ENCODE measurements around the gene ADAMTS20.
"Not testable (repeated sequence)": the region's sequence is repeated elsewhere in the genome, so short reads cannot be mapped to it uniquely, and the experiment has no call there.

The ADAMTS20 gene

GRCh38 chr12:43362910-43363694, 188.9 kb downstream of the ADAMTS20 start:
- no peak for DNase-seq (ENCODE audit: low read depth, low spot score)

DNA sequence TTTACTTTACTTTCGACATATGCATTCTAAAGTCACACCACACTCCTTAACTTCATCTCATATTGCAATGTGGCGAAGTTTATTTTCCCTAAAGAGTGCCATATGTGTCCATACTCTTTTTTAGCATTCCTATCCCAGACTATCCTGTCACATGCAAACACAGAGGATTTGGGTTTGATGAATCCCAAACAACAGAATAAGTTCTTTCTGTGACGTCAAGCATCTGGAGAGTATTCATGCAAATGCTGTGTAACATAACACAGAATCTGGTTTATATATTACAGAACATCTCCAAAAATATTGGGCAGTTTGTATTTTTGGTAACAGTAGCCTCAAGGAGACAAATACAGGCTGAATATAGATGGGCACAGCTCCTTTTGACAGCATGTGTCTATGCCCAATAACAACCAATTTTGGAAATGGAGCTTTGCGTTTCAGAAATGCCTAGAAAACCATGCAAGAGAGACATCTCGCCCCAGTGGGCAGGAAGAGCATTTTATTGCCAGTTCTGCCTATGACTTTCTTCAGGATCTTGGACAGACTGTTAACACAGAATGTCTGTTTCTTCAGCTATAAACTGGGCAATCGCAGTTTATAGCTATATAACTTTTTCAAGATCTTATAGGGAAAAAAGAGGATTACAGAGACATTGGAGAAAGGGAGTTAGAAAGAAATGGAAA, 190.8 kb downstream of the ADAMTS20 start:
- DNase-seq (ENCODE audit: low read depth, low spot score): no peak

- not testable (repeated sequence) for DNase-seq (ENCODE audit: low read depth, low spot score)
Measured at GRCh38 chr12:43360001-43360400, 192.0 kb downstream of the ADAMTS20 start.

GRCh38 chr12:43357141-43357540, 194.9 kb downstream of the ADAMTS20 start:
- DNase-seq (ENCODE audit: low read depth, low spot score): no peak

GRCh38 chr12:43352001-43352400, 200.0 kb downstream of the ADAMTS20 start:
- no peak for DNase-seq (ENCODE audit: low read depth, low spot score)

- no peak for DNase-seq (ENCODE audit: low read depth, low spot score)
Measured at GRCh38 chr12:43349863-43350262, 202.1 kb downstream of the ADAMTS20 start.

GRCh38 chr12:43348221-43348620, 203.8 kb downstream of the ADAMTS20 start:
- DNase-seq (ENCODE audit: low read depth, low spot score): no peak

DNA sequence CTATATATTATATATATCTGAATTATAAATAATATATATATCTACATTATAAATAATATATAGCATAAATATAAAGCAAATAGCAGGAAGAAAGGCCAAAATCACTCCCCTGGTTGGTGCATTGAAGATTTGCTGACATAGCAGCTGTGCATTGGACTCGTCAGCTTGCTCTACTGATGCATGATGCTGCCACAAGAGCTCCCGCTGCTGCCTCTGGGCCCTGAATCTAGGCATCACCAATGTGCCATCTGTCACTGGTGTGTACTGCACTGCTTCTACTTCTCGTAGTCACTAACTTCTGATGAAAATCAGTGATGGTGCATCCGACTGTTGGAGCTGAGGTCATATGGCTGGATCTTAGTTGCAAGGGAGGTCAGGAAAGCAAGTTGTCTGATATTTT, 205.0 kb downstream of the ADAMTS20 start:
- DNase-seq (ENCODE audit: low read depth, low spot score): no peak

- DNase-seq (ENCODE audit: low read depth, low spot score): no peak
Measured at GRCh38 chr12:43345023-43345422, 207.0 kb downstream of the ADAMTS20 start.

DNA sequence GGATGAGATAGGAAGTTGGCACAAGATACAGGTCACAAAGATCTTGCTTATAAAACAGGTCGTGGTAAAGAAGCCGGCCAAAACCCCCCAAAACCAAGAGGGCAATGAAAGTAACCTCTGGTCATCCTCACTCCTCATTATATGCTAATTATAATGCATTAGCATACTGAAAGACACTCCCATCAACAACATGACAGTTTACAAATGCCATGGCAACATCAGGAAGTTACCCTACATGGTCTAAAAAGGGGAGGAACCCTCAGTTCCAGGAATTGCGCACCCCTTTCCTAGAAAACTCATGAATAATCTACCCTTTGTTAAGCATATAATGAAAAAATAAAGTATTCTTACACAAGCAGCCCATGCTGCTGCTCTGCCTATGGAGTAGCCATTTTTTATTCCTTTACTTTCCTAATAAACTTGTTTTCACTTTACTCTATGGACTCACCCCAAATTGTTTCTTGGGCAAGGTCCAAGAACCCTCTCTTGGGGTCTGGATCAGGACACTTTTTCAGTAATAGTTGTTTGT, 210.2 kb downstream of the ADAMTS20 start:
- DNase-seq (ENCODE audit: low read depth, low spot score): not testable (repeated sequence)

- peak; percentile 69 for DNase-seq (ENCODE audit: low read depth, low spot score)
Measured at GRCh38 chr12:43338848-43339526, 213.0 kb downstream of the ADAMTS20 start.

- DNase-seq (ENCODE audit: low read depth, low spot score): no peak
Measured at GRCh38 chr12:43337571-43338444, 214.2 kb downstream of the ADAMTS20 start.

GRCh38 chr12:43336962-43337555, 214.9 kb downstream of the ADAMTS20 start:
- DNase-seq (ENCODE audit: low read depth, low spot score): no peak

- no peak for DNase-seq (ENCODE audit: low read depth, low spot score)
Measured at GRCh38 chr12:43333644-43334043, 218.4 kb downstream of the ADAMTS20 start.

- no peak for DNase-seq (ENCODE audit: low read depth, low spot score)
Measured at GRCh38 chr12:43332977-43333640, 218.9 kb downstream of the ADAMTS20 start.

GRCh38 chr12:43331935-43332334, 220.1 kb downstream of the ADAMTS20 start:
- DNase-seq (ENCODE audit: low read depth, low spot score): no peak

DNA sequence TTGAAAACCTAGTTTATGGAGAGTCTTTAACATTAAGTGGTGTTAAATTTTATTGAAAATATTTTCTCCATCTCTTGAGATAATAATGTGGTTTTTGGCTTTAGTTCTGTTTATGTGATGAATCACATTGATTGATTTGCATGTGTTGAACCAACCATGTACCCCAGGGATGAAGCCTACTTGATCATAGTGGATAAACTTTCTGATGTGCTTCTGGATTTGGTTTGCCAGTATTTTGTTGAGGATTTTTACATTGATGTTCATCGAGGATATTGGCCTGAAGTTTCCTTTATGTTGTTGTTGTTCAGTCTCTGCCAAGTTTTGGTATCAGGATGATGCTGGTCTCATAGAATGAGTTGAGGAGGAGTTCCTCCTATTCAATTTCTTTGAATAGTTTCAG, 222.6 kb downstream of the ADAMTS20 start:
- DNase-seq (ENCODE audit: low read depth, low spot score): no peak

DNA sequence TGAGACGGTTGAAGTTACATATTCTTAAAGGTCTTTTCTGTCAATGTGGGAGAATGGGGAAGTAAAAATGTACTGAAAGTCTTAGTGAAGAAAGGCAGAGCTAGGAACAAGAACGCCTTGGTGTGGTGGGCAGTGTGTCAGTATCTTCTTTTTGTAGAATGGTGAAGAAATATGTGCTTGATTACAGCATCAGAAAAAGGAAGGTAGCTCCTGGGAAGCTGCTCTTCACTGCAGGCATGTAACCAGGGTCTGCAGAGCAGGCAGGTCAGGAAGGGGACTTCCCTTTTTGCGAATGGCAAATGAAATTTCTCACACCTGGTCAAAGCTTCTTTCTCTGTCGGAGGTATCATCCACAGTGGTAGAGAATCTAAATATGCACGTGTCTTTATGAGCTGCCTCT, 226.2 kb downstream of the ADAMTS20 start:
- DNase-seq (ENCODE audit: low read depth, low spot score): no peak

GRCh38 chr12:43320281-43320680, 231.7 kb downstream of the ADAMTS20 start:
- no peak for DNase-seq (ENCODE audit: low read depth, low spot score)

DNA sequence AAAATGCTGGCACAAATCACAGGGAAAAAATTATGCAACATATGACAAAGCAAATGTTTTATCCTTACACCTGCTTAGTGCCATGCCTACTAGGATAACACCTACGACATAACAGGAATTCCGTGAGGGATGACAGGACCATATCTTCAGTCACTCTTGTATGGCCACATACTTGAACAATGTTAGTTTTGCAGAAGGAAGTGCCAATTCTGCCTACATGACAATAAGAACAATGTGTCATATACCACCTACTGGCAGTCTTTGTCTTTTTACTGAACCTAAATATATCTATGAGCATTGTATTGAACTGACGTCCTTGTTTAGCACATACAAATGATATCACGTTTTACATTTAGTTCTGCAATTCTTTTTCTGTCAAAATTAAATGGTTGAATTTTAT, 234.0 kb downstream of the ADAMTS20 start:
- no peak for DNase-seq (ENCODE audit: low read depth, low spot score)
